Neural progenitor cell (in vitro differentiated cells): ENCODE measurements around the gene THAP4. TPM values are rescaled to one million over a fixed set of nuclear protein-coding genes. Genes with fewer than 3 reads are reported as not detected.
A peak's percentile ranks its signal among the peaks of the same experiment; 100 is the strongest.

Experiments
- DNase-seq: peaks from one replicate; pipeline ENCODE4 v3.0.0-alpha.2; 2016; ENCODE audit warnings: low spot score
- H2AFZ ChIP-seq: fragments of 200-600 bp; sonication (generic); replicated peaks from 2 replicates; pipeline ENCODE4 v1.6.1; 2016; ENCODE audit warnings: antibody characterized with exemption
- H3F3A ChIP-seq: fragments of 200-600 bp; sonication (generic); 2 replicates; pipeline ENCODE4 v1.6.1; 2016; ENCODE audit warnings: antibody characterized with exemption, low read depth
- H3K27ac ChIP-seq: fragments of 200-600 bp; sonication (generic); 2 replicates; pipeline ENCODE4 v1.5.1; 2016; ENCODE audit warnings: mild to moderate bottlenecking
- H3K27me3 ChIP-seq: fragments of 200-600 bp; sonication (generic); 2 replicates; pipeline ENCODE4 v1.6.1; 2016; ENCODE audit warnings: mild to moderate bottlenecking, moderate library complexity
- H3K36me3 ChIP-seq: fragments of 200-600 bp; sonication (generic); 2 replicates; pipeline ENCODE4 v1.5.1; 2016
- H3K4me1 ChIP-seq: fragments of 200-600 bp; sonication (generic); 2 replicates; pipeline ENCODE4 v1.6.1; 2016; ENCODE audit warnings: mixed run types
- H3K4me2 ChIP-seq: fragments of 200-600 bp; sonication (generic); 2 replicates; pipeline ENCODE4 v1.6.1; 2016
- H3K4me3 ChIP-seq: fragments of 200-600 bp; sonication (generic); 2 replicates; pipeline ENCODE4 v1.5.1; 2016
- H3K79me2 ChIP-seq: fragments of 200-600 bp; sonication (generic); 2 replicates; pipeline ENCODE4 v1.6.1; 2016; ENCODE audit warnings: low read depth
- H3K9ac ChIP-seq: fragments of 200-600 bp; sonication (generic); 2 replicates; pipeline ENCODE4 v1.6.1; 2016
- H3K9me3 ChIP-seq: fragments of 200-600 bp; sonication (generic); 2 replicates; pipeline ENCODE4 v1.5.1; 2016; ENCODE audit warnings: low read depth
- H4K20me1 ChIP-seq: fragments of 200-600 bp; sonication (generic); 2 replicates; pipeline ENCODE4 v1.6.1; 2016; ENCODE audit warnings: low read depth
- H3K27ac Mint-ChIP-seq: 3 replicates; pipeline ENCODE4 v1.8.0; 2021; ENCODE audit warnings: mixed read lengths
- H3K27me3 Mint-ChIP-seq: 2 replicates; pipeline ENCODE4 v1.8.0; 2022; ENCODE audit warnings: low read depth, mild to moderate bottlenecking, inconsistent platforms, moderate library complexity, mixed read lengths; ENCODE audit not compliant: insufficient read depth
- H3K36me3 Mint-ChIP-seq: 3 replicates; pipeline ENCODE4 v1.8.0; 2021; ENCODE audit warnings: mixed read lengths
- H3K4me1 Mint-ChIP-seq: 3 replicates; pipeline ENCODE4 v1.8.0; 2021; ENCODE audit warnings: mixed read lengths
- H3K4me3 Mint-ChIP-seq: 3 replicates; pipeline ENCODE4 v1.8.0; 2021; ENCODE audit warnings: mild to moderate bottlenecking, moderate library complexity, mixed read lengths
- H3K9me3 Mint-ChIP-seq: 3 replicates; pipeline ENCODE4 v1.8.0; 2020; ENCODE audit warnings: mixed read lengths
- EZH2 ChIP-seq: fragments of 200-600 bp; sonication (generic); IDR thresholded peaks from 2 replicates; pipeline ENCODE4 v1.6.1; 2017; ENCODE audit warnings: antibody characterized with exemption, mild to moderate bottlenecking, moderate library complexity
- EZH2phosphoT487 ChIP-seq: fragments of 200-600 bp; sonication (generic); IDR thresholded peaks from 2 replicates; pipeline ENCODE4 v1.6.1; 2017; ENCODE audit warnings: antibody characterized with exemption
- total RNA-seq: library from RNA; depleted of rRNA; stranded (reverse); fragments of >200 nt; gene quantifications from 2 replicates; pipeline ENCODE4 v1.2.3, GENCODE V29; 2015; ENCODE audit warnings: low replicate concordance
- TF ChIP-seq, protein P1 (sequence below): fragments of 200-600 bp; sonication (generic); IDR thresholded peaks from 2 replicates; pipeline ENCODE4 v1.5.1; 2017; ENCODE audit warnings: antibody characterized with exemption, mild to moderate bottlenecking

The THAP4 gene
- total RNA-seq, 1 donor from 2014 or later: 25.6 TPM

DNA sequence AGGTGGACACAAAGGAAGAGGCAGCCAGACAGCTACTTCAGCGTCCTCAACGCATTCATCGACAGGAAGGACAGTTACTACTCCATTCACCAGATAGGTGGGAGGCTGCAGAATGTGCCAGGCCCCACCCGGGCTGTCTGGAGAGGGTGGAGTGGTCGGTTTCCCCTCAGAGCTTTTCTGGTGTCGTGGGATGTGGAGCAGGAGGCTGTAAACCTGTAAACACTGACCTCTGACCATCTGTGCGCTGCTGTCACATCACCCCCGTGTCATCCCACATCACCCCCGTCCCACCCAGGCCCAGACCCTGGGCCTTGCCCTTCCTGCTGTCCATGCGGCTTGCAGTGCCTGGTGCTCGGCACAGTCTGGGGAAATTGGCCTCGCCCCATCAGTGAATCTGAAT lies 17.6 kb upstream of the THAP4 start:
- H3K79me2 ChIP-seq: peaks cover 27% of the 10 kb centered on the region
- no peak overlapping the region for H3K27ac Mint-ChIP-seq
- H3K4me3 ChIP-seq: no peak overlapping the region
- no peak overlapping the region for H3K4me3 Mint-ChIP-seq
- no peaks in the 10 kb centered on the region for H3K27me3 ChIP-seq
- DNase-seq: no peak
- H3K36me3 ChIP-seq: no peaks in the 10 kb centered on the region
- no peaks in the 10 kb centered on the region for H3K9me3 ChIP-seq
- H3K9me3 Mint-ChIP-seq: no peaks in the 10 kb centered on the region
- peaks cover 2% of the 10 kb centered on the region for H3K4me1 Mint-ChIP-seq
- H4K20me1 ChIP-seq: peaks cover 30% of the 10 kb centered on the region
- H3K27ac ChIP-seq: no peak overlapping the region
- no peaks in the 10 kb centered on the region for H3K27me3 Mint-ChIP-seq
- no peaks in the 10 kb centered on the region for H3F3A ChIP-seq
- TF ChIP-seq EZH2 (no peak), EZH2phosphoT487 (no peak)
- TF ChIP-seq, protein P1, sequence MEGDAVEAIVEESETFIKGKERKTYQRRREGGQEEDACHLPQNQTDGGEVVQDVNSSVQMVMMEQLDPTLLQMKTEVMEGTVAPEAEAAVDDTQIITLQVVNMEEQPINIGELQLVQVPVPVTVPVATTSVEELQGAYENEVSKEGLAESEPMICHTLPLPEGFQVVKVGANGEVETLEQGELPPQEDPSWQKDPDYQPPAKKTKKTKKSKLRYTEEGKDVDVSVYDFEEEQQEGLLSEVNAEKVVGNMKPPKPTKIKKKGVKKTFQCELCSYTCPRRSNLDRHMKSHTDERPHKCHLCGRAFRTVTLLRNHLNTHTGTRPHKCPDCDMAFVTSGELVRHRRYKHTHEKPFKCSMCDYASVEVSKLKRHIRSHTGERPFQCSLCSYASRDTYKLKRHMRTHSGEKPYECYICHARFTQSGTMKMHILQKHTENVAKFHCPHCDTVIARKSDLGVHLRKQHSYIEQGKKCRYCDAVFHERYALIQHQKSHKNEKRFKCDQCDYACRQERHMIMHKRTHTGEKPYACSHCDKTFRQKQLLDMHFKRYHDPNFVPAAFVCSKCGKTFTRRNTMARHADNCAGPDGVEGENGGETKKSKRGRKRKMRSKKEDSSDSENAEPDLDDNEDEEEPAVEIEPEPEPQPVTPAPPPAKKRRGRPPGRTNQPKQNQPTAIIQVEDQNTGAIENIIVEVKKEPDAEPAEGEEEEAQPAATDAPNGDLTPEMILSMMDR: no peak
- peaks cover 24% of the 10 kb centered on the region for H3K36me3 Mint-ChIP-seq
- no peak overlapping the region for H3K4me2 ChIP-seq
- H3K4me1 ChIP-seq: no peaks in the 10 kb centered on the region
- no peak overlapping the region for H3K9ac ChIP-seq
- no peak overlapping the region for H2AFZ ChIP-seq

DNA sequence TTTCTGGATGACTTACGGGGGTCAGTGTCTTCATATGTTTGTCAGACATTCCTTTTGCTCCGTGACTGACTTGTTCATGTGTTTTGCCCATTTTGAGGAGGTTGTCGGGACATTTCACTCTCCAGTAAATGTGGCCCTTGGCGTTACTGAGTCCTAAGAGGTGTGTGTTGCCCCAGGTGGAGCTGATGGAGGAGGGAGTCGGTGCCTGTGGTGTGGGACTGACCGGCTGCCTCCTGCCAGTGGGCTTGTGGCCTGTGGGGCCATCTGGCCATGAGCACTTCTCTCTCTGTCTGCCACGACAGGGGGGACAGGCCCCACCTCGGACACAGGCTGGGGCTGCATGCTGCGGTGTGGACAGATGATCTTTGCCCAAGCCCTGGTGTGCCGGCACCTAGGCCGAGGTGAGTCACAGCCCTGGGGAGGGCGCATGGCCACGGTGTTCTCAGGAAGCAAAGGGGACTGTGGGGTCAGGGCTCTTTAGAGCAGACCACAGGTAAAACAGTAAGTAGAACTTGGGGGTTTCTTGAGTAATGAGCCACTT lies 16.3 kb upstream of the THAP4 start:
- Histone ChIP-seq H3K4me2 (no peak overlapping the region), H4K20me1 (peaks cover 34% of the 10 kb centered on the region), H2AFZ (no peak overlapping the region), H3K4me3 (no peak overlapping the region), H3K9me3 (no peaks in the 10 kb centered on the region), H3K27ac (no peak overlapping the region), H3K9ac (no peak overlapping the region), H3K36me3 (no peaks in the 10 kb centered on the region), H3K27me3 (no peaks in the 10 kb centered on the region), H3K4me1 (peaks cover 8% of the 10 kb centered on the region), H3F3A (peaks cover 5% of the 10 kb centered on the region), H3K79me2 (peaks cover 40% of the 10 kb centered on the region)
- no peak for TF ChIP-seq EZH2phosphoT487
- no peak overlapping the region for H3K27ac Mint-ChIP-seq
- DNase-seq: no peak
- no peaks in the 10 kb centered on the region for H3K9me3 Mint-ChIP-seq
- peaks cover 4% of the 10 kb centered on the region for H3K4me1 Mint-ChIP-seq
- H3K4me3 Mint-ChIP-seq: no peak overlapping the region
- no peaks in the 10 kb centered on the region for H3K27me3 Mint-ChIP-seq
- H3K36me3 Mint-ChIP-seq: peaks cover 19% of the 10 kb centered on the region

DNA sequence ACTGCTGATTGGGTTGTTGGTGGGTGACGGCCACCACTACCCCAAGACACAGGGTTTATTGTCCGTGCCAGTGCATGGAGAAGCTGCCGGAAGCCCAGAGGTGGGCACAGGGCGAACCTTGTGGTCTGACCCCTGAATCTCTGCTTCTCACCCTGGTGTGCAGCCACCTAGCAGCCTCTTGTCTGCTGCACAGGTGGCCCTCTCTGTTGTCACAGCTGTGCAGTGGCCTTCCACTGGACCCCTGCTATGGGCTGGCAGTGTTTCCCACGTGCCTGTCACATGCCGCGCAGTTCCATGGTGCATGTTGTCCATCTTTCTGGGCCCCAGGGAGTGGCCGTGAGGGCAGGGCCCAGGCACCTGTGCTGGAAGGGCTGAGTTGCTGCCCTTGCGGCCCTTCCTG lies 15.8 kb upstream of the THAP4 start:
- H3K36me3 Mint-ChIP-seq: peaks cover 17% of the 10 kb centered on the region
- Histone ChIP-seq H3K36me3 (no peaks in the 10 kb centered on the region), H3K79me2 (peaks cover 46% of the 10 kb centered on the region)

DNA sequence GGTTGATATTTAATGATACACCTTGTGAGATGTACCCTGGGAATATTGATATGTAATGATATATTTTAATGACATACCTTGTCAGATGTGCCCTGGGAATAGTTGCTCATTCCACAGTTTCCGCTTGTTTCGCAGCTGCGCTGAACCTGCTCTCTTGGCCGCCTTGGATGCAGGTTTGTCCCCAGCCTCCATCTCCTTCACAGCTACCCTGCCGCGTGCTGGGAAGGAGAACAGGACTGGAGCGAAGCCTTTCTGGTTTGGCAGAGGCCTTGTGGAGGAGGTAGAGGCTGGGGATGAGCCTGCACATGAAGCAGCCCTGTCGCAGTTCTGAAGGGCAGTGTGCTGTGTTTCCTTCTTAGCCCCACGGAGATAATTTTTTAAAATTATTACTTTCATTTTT lies 15.2 kb upstream of the THAP4 start:
- H3K27ac ChIP-seq: no peak overlapping the region
- peaks cover 44% of the 10 kb centered on the region for H4K20me1 ChIP-seq
- no peak overlapping the region for H3K9ac ChIP-seq
- H3K4me2 ChIP-seq: no peak overlapping the region
- TF ChIP-seq, protein P1: no peak
- TF ChIP-seq EZH2phosphoT487 (no peak), EZH2 (no peak)
- Mint-ChIP-seq H3K4me3 (no peak overlapping the region), H3K9me3 (no peaks in the 10 kb centered on the region), H3K36me3 (peaks cover 14% of the 10 kb centered on the region), H3K27me3 (no peaks in the 10 kb centered on the region), H3K27ac (peak overlapping the region; percentile 89), H3K4me1 (peaks cover 4% of the 10 kb centered on the region)
- peaks cover 9% of the 10 kb centered on the region for H3K4me1 ChIP-seq
- H2AFZ ChIP-seq: no peak overlapping the region
- H3K27me3 ChIP-seq: no peaks in the 10 kb centered on the region
- H3K36me3 ChIP-seq: no peaks in the 10 kb centered on the region
- no peaks in the 10 kb centered on the region for H3K9me3 ChIP-seq
- no peak for DNase-seq
- H3K79me2 ChIP-seq: peaks cover 51% of the 10 kb centered on the region
- no peak overlapping the region for H3K4me3 ChIP-seq
- peaks cover 6% of the 10 kb centered on the region for H3F3A ChIP-seq

More for the DNA sequence above, 15.8 kb upstream of the THAP4 start:
- peaks cover 40% of the 10 kb centered on the region for H4K20me1 ChIP-seq
- no peak overlapping the region for H2AFZ ChIP-seq
- H3K4me2 ChIP-seq: no peak overlapping the region
- Mint-ChIP-seq H3K4me1 (peaks cover 4% of the 10 kb centered on the region), H3K9me3 (no peaks in the 10 kb centered on the region), H3K27me3 (no peaks in the 10 kb centered on the region), H3K27ac (no peak overlapping the region), H3K4me3 (no peak overlapping the region)
- H3K27ac ChIP-seq: no peak overlapping the region
- no peak for DNase-seq
- TF ChIP-seq EZH2 (no peak), EZH2phosphoT487 (no peak)
- TF ChIP-seq, protein P1: no peak
- H3K9me3 ChIP-seq: no peaks in the 10 kb centered on the region
- no peaks in the 10 kb centered on the region for H3K27me3 ChIP-seq
- H3K4me3 ChIP-seq: no peak overlapping the region
- no peak overlapping the region for H3K9ac ChIP-seq
- H3F3A ChIP-seq: peaks cover 6% of the 10 kb centered on the region
- H3K4me1 ChIP-seq: peaks cover 9% of the 10 kb centered on the region
